Hepatocyte (in vitro differentiated cells): Measurements from ENCODE around the gene PPP3CA. TPM values are rescaled to one million over a fixed set of nuclear protein-coding genes. Genes with fewer than 3 reads are reported as not detected.
"Not testable (repeated sequence)": the region's sequence is repeated elsewhere in the genome, so short reads cannot be mapped to it uniquely, and the experiment has no call there.

ENCODE experiments used
- DNase-seq: peaks from one replicate; pipeline ENCODE4 v3.0.0-alpha.2; 2016; ENCODE audit warnings: low spot score
- H2AFZ ChIP-seq: fragments of 200-600 bp; sonication (generic); 2 replicates; pipeline ENCODE4 v1.6.0; 2016; ENCODE audit warnings: antibody characterized with exemption, mild to moderate bottlenecking
- H3K27ac ChIP-seq: fragments of 200-600 bp; sonication (generic); 2 replicates; pipeline ENCODE4 v1.5.1; 2016; ENCODE audit warnings: mild to moderate bottlenecking
- H3K27me3 ChIP-seq: fragments of 200-600 bp; sonication (generic); 2 replicates; pipeline ENCODE4 v1.6.1; 2016
- H3K36me3 ChIP-seq: fragments of 200-600 bp; sonication (generic); replicated peaks from 2 replicates; pipeline ENCODE4 v1.5.1; 2016; ENCODE audit warnings: low read depth; ENCODE audit not compliant: insufficient read depth
- H3K4me1 ChIP-seq: fragments of 200-600 bp; sonication (generic); 2 replicates; pipeline ENCODE4 v1.5.1; 2016; ENCODE audit warnings: mild to moderate bottlenecking, moderate library complexity; ENCODE audit not compliant: insufficient read depth
- H3K4me2 ChIP-seq: fragments of 200-600 bp; sonication (generic); 2 replicates; pipeline ENCODE4 v1.6.0; 2016
- H3K4me3 ChIP-seq: fragments of 200-600 bp; sonication (generic); 2 replicates; pipeline ENCODE4 v1.5.1; 2016; ENCODE audit warnings: mild to moderate bottlenecking
- H3K79me2 ChIP-seq: fragments of 200-600 bp; sonication (generic); 2 replicates; pipeline ENCODE4 v1.6.0; 2017; ENCODE audit warnings: mild to moderate bottlenecking
- H3K9me2 ChIP-seq: fragments of 200-600 bp; sonication (generic); replicated peaks from 2 replicates; pipeline ENCODE4 v1.6.0; 2017; ENCODE audit warnings: mild to moderate bottlenecking; ENCODE audit not compliant: insufficient read depth
- H3K9me3 ChIP-seq: fragments of 200-600 bp; sonication (generic); 2 replicates; pipeline ENCODE4 v1.5.1; 2016; ENCODE audit warnings: low read depth, mild to moderate bottlenecking
- H4K20me1 ChIP-seq: fragments of 200-600 bp; sonication (generic); 2 replicates; pipeline ENCODE4 v1.6.0; 2016; ENCODE audit warnings: mild to moderate bottlenecking; ENCODE audit not compliant: insufficient read depth, poor library complexity, severe bottlenecking
- CTCF ChIP-seq: fragments of 200-600 bp; sonication (generic); IDR thresholded peaks from 2 replicates; pipeline ENCODE4 v1.5.1; 2016; ENCODE audit warnings: antibody characterized with exemption, mild to moderate bottlenecking; ENCODE audit not compliant: poor library complexity
- EZH2 ChIP-seq: fragments of 200-600 bp; sonication (generic); IDR thresholded peaks from 2 replicates; pipeline ENCODE4 v1.6.1; 2016; ENCODE audit warnings: antibody characterized with exemption, mild to moderate bottlenecking, borderline replicate concordance
- EZH2phosphoT487 ChIP-seq: fragments of 200-600 bp; sonication (generic); IDR thresholded peaks from one replicate; pipeline ENCODE4 v1.6.1; 2018; ENCODE audit warnings: antibody characterized with exemption, mild to moderate bottlenecking, low read depth, moderate library complexity; ENCODE audit not compliant: unreplicated experiment, severe bottlenecking
- WGBS: methylation state at CpG from one replicate; pipeline ENCODE4 v1.1.6; 2016; ENCODE audit warnings: low lambda C conversion rate; ENCODE audit errors: missing lambda C conversion rate; 5-methylcytosine and 5-hydroxymethylcytosine counted together
- polyA plus RNA-seq: library from polyadenylated mRNA; unstranded; fragments of >200 nt; fragmentation: Nextera tagmentation; extraction: Ambion mirVana; gene quantifications from 2 replicates; pipeline ENCODE4 v1.2.1, GENCODE V29; 2016
- total RNA-seq: library from RNA; depleted of rRNA; stranded (reverse); fragments of >200 nt; gene quantifications from 2 replicates; pipeline ENCODE4 v1.2.3, GENCODE V29; 2014

PPP3CA gene
- total and polyA plus RNA-seq, 2 experiments from 2014 or later, result 12.9 to 49.5 TPM

- Histone ChIP-seq H3K9me2 (no peaks in the 10 kb centered on the region), H3K4me1 (peaks cover 5% of the 10 kb centered on the region), H2AFZ (no peak overlapping the region), H3K27me3 (no peaks in the 10 kb centered on the region), H4K20me1 (peaks cover 34% of the 10 kb centered on the region), H3K4me2 (no peak overlapping the region), H3K9me3 (no peaks in the 10 kb centered on the region), H3K4me3 (no peak overlapping the region), H3K79me2 (peaks cover 95% of the 10 kb centered on the region), H3K36me3 (no peaks in the 10 kb centered on the region), H3K27ac (no peak overlapping the region)
- TF ChIP-seq EZH2 (no peak), CTCF (no peak), EZH2phosphoT487 (no peak)
- WGBS, result 72% methylated on average over 3 of the region's 3 CpGs
- no peak for DNase-seq
These were observed 108.6 kb downstream of the PPP3CA start for GRCh38 chr4:101238706-101239105.

- no peak overlapping the region for H3K4me2 ChIP-seq
These were observed 109.6 kb downstream of the PPP3CA start for GRCh38 chr4:101237773-101238172.

GRCh38 chr4:101236097-101236496, 111.2 kb downstream of the PPP3CA start:
- Histone ChIP-seq H3K4me3 (no peak overlapping the region), H3K27me3 (no peaks in the 10 kb centered on the region), H3K4me1 (peaks cover 5% of the 10 kb centered on the region), H3K9me2 (no peaks in the 10 kb centered on the region), H3K4me2 (no peak overlapping the region), H3K9me3 (no peaks in the 10 kb centered on the region), H3K36me3 (no peaks in the 10 kb centered on the region), H3K79me2 (peaks cover 94% of the 10 kb centered on the region), H4K20me1 (peaks cover 29% of the 10 kb centered on the region), H3K27ac (no peak overlapping the region), H2AFZ (no peak overlapping the region)
- no peak for TF ChIP-seq CTCF
- TF ChIP-seq EZH2phosphoT487, result no peak
- TF ChIP-seq EZH2, result no peak
- no peak for DNase-seq
- 94% methylated on average over 2 of the region's 2 CpGs for WGBS

More at GRCh38 chr4:101237773-101238172, 109.6 kb downstream of the PPP3CA start:
- peaks cover 5% of the 10 kb centered on the region for H3K4me1 ChIP-seq
- H3K27me3 ChIP-seq, result no peaks in the 10 kb centered on the region
- H4K20me1 ChIP-seq, result peaks cover 34% of the 10 kb centered on the region
- no peaks in the 10 kb centered on the region for H3K9me3 ChIP-seq
- no peak overlapping the region for H3K27ac ChIP-seq
- WGBS, result 82% methylated on average over 3 of the region's 3 CpGs
- H2AFZ ChIP-seq, result no peak overlapping the region
- peaks cover 95% of the 10 kb centered on the region for H3K79me2 ChIP-seq
- H3K36me3 ChIP-seq, result no peaks in the 10 kb centered on the region
- H3K9me2 ChIP-seq, result no peaks in the 10 kb centered on the region
- no peak for DNase-seq
- TF ChIP-seq EZH2 (no peak), CTCF (no peak), EZH2phosphoT487 (no peak)
- H3K4me3 ChIP-seq, result no peak overlapping the region

GRCh38 chr4:101234141-101234540, 113.2 kb downstream of the PPP3CA start:
- H2AFZ ChIP-seq, H3K4me2 ChIP-seq, H3K9me2 ChIP-seq, DNase-seq, H3K4me3 ChIP-seq, H3K9me3 ChIP-seq, H3K27me3 ChIP-seq, H3K4me1 ChIP-seq, H3K36me3 ChIP-seq, H3K27ac ChIP-seq: not testable (repeated sequence)
- Histone ChIP-seq H3K79me2 (peaks cover 94% of the 10 kb centered on the region), H4K20me1 (peaks cover 24% of the 10 kb centered on the region)
